Smooth muscle cell (in vitro differentiated cells): Measurements from ENCODE around the gene NFIC. TPM values are rescaled to one million over a fixed set of nuclear protein-coding genes. Genes with fewer than 3 reads are reported as not detected.
A peak's percentile ranks its signal among the peaks of the same experiment; 100 is the strongest.

Experiments
- DNase-seq: peaks from one replicate; lab custom pipeline; 2025; ENCODE audit not compliant: unreplicated experiment; lab: John Stamatoyannopoulos, UW
- H2AFZ ChIP-seq: fragments of 200-600 bp; sonication (generic); 2 replicates; pipeline ENCODE4 v1.6.0; 2016; ENCODE audit warnings: antibody characterized with exemption, low read depth, mild to moderate bottlenecking
- H3F3A ChIP-seq: fragments of 200-600 bp; sonication (generic); 2 replicates; pipeline ENCODE4 v1.6.0; 2017; ENCODE audit warnings: antibody characterized with exemption, low read depth
- H3K27ac ChIP-seq: fragments of 200-600 bp; sonication (generic); 2 replicates; pipeline ENCODE4 v1.5.1; 2016; ENCODE audit warnings: low read depth, mild to moderate bottlenecking
- H3K27me3 ChIP-seq: fragments of 200-600 bp; sonication (generic); 2 replicates; pipeline ENCODE4 v1.6.1; 2016; ENCODE audit warnings: low read depth, mild to moderate bottlenecking
- H3K36me3 ChIP-seq: fragments of 200-600 bp; sonication (generic); 2 replicates; pipeline ENCODE4 v1.5.1; 2016; ENCODE audit warnings: low read depth
- H3K4me1 ChIP-seq: fragments of 200-600 bp; sonication (generic); 2 replicates; pipeline ENCODE4 v1.5.1; 2016; ENCODE audit warnings: low read depth
- H3K4me2 ChIP-seq: fragments of 200-600 bp; sonication (generic); 2 replicates; pipeline ENCODE4 v1.6.0; 2016; ENCODE audit warnings: mild to moderate bottlenecking
- H3K4me3 ChIP-seq: fragments of 200-600 bp; sonication (generic); 2 replicates; pipeline ENCODE4 v1.5.1; 2016; ENCODE audit warnings: mild to moderate bottlenecking
- H3K79me2 ChIP-seq: fragments of 200-600 bp; sonication (generic); 2 replicates; pipeline ENCODE4 v1.6.0; 2016; ENCODE audit warnings: low read depth, mild to moderate bottlenecking
- H3K9ac ChIP-seq: fragments of 200-600 bp; sonication (generic); 2 replicates; pipeline ENCODE4 v1.6.0; 2016; ENCODE audit warnings: low read depth
- H3K9me3 ChIP-seq: fragments of 200-600 bp; sonication (generic); replicated peaks from 2 replicates; pipeline ENCODE4 v1.5.1; 2016; ENCODE audit warnings: low read depth
- H4K20me1 ChIP-seq: fragments of 200-600 bp; sonication (generic); 2 replicates; pipeline ENCODE4 v1.6.0; 2016; ENCODE audit warnings: low read depth
- WGBS: methylation state at CpG from one replicate; pipeline ENCODE4 v1.1.7; 2016; ENCODE audit warnings: low lambda C conversion rate; 5-methylcytosine and 5-hydroxymethylcytosine counted together
- polyA plus RNA-seq: library from polyadenylated mRNA; unstranded; fragments of >200 nt; fragmentation: Nextera tagmentation; extraction: Ambion mirVana; gene quantifications from 2 replicates; pipeline ENCODE4 v1.2.1, GENCODE V29; 2016
- total RNA-seq: library from RNA; depleted of rRNA; stranded (reverse); fragments of >200 nt; gene quantifications from 2 replicates; pipeline ENCODE4 v1.2.3, GENCODE V29; 2014
- TF ChIP-seq, protein P1 (sequence below): fragments of 200-600 bp; sonication (generic); IDR thresholded peaks from 2 replicates; pipeline ENCODE4 v1.5.1; 2017; ENCODE audit warnings: borderline replicate concordance, mild to moderate bottlenecking, antibody characterized with exemption; ENCODE audit not compliant: insufficient read depth, poor library complexity, severe bottlenecking

NFIC gene
- total and polyA plus RNA-seq, 2 experiments from 2014 or later: 7.9 to 33.2 TPM

DNA sequence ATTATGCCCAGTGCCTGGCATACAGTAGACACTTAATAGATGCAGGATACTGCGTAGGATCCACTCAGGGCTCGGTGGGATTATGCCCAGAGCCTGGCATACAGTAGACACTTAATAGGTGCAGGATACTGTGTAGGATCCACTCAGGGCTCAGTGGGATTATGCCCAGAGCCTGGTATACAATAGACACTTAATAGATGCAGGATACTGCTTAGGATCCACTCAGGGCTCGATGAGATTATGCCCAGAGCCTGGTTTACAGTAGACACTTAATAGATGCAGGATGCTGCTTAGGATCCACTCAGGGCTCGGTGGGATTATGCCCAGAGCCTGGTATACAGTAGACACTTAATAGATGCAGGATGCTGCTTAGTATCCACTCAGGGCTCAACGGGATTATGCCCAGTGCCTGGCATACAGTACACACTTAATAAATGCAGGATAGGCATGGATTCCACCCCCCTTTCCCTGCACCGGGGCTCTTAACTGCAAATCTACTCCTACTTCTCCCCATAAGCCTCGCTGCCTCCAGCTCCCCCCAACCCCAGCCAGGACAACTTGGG is 89.1 kb downstream of the NFIC start:
- H4K20me1 ChIP-seq: no peaks in the 10 kb centered on the region
- H3K27me3 ChIP-seq: no peaks in the 10 kb centered on the region
- peaks cover 5% of the 10 kb centered on the region for H3F3A ChIP-seq
- H3K4me2 ChIP-seq: no peak overlapping the region
- TF ChIP-seq, protein P1, sequence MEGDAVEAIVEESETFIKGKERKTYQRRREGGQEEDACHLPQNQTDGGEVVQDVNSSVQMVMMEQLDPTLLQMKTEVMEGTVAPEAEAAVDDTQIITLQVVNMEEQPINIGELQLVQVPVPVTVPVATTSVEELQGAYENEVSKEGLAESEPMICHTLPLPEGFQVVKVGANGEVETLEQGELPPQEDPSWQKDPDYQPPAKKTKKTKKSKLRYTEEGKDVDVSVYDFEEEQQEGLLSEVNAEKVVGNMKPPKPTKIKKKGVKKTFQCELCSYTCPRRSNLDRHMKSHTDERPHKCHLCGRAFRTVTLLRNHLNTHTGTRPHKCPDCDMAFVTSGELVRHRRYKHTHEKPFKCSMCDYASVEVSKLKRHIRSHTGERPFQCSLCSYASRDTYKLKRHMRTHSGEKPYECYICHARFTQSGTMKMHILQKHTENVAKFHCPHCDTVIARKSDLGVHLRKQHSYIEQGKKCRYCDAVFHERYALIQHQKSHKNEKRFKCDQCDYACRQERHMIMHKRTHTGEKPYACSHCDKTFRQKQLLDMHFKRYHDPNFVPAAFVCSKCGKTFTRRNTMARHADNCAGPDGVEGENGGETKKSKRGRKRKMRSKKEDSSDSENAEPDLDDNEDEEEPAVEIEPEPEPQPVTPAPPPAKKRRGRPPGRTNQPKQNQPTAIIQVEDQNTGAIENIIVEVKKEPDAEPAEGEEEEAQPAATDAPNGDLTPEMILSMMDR: no peak
- no peaks in the 10 kb centered on the region for H3K79me2 ChIP-seq
- no peaks in the 10 kb centered on the region for H3K36me3 ChIP-seq
- no peak overlapping the region for H3K9ac ChIP-seq
- peaks cover 10% of the 10 kb centered on the region for H3K4me1 ChIP-seq
- no peak for DNase-seq
- no peak overlapping the region for H3K27ac ChIP-seq
- H2AFZ ChIP-seq: no peak overlapping the region
- 95% methylated on average over 7 of the region's 7 CpGs for WGBS
- no peaks in the 10 kb centered on the region for H3K9me3 ChIP-seq
- no peak overlapping the region for H3K4me3 ChIP-seq

DNA sequence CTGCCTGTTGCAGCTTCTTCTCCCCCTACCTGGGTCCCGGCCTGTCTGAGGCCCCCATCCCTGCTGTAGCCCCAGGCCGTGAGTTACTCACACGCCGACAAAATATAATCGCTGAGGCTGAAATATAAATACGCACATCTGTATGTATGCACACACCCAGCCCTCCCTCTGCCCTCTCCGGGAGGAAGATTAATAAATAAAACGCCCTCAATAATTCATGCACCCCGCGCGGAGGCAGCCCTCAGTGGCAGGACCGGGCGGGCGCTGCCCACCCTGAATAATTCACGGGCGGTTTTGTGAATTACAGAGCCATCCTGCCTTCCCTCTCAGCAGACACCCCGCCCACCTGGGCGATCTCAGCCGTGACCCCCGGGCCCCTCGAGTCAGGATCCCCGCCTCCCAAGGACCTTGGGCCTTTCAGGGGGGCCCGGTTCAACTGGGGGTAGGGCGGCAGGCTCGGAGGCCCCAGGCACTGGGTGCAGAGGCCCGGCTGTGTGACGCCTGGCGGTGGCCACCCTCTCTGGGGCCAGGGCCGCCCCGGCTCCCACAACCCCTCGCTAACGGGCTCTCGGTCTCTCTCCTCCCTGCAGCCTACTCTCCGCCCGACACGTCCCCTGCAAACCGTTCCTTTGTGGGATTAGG is 89.7 kb downstream of the NFIC start:
- no peak overlapping the region for H2AFZ ChIP-seq
- no peak overlapping the region for H3K9ac ChIP-seq
- H3K4me2 ChIP-seq: no peak overlapping the region
- H3K4me3 ChIP-seq: no peak overlapping the region
- H3K4me1 ChIP-seq: peaks cover 10% of the 10 kb centered on the region
- no peaks in the 10 kb centered on the region for H3K36me3 ChIP-seq
- no peak overlapping the region for H3K27ac ChIP-seq
- no peak for DNase-seq
- H3K79me2 ChIP-seq: no peaks in the 10 kb centered on the region
- 92% methylated on average over 34 of the region's 37 CpGs for WGBS
- TF ChIP-seq, protein P1: no peak
- no peaks in the 10 kb centered on the region for H4K20me1 ChIP-seq
- no peaks in the 10 kb centered on the region for H3K27me3 ChIP-seq
- H3F3A ChIP-seq: peaks cover 5% of the 10 kb centered on the region
- H3K9me3 ChIP-seq: no peaks in the 10 kb centered on the region

DNA sequence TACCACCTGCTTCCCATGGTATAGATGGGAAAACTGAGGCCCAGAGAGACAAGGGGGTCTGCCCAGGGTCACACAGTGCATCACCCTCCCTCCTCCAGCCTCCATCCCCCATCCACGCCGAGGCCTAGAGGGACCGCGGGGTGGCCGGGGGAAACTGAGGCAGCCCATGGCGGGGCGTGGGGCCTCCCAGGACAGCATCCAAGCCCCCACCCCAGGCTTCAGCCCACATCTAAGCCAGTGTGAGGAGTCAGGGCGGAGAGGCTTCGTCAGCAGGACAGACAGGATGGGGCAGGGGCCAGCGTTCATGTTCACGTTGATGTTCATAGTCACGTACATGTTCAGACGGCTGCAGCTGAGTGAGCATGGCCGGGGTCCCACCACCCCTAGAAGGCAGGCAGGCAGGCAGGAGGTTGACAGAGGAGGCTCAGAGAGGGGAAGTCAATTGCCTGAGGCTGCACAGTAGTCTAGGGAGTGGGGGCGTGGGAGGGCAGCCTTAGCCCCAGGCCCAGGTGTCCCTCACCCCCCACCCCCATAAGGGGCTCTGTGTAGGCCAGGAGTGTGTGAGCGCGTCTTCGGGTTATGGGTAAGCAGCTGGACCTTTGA is 90.6 kb downstream of the NFIC start:
- TF ChIP-seq, protein P1: no peak
- Histone ChIP-seq H3K79me2 (no peaks in the 10 kb centered on the region), H3K36me3 (no peaks in the 10 kb centered on the region), H3K9ac (no peak overlapping the region), H3K27ac (peak overlapping the region; percentile 98), H4K20me1 (no peaks in the 10 kb centered on the region), H3K4me1 (peaks cover 10% of the 10 kb centered on the region), H2AFZ (no peak overlapping the region), H3K4me3 (no peak overlapping the region), H3K4me2 (no peak overlapping the region), H3K27me3 (no peaks in the 10 kb centered on the region), H3K9me3 (no peaks in the 10 kb centered on the region), H3F3A (peaks cover 5% of the 10 kb centered on the region)
- no peak for DNase-seq
- 84% methylated on average over 18 of the region's 18 CpGs for WGBS
